Activated CD8-positive, alpha-beta T cell treated with anti-CD3 and anti-CD28 coated beads for 36 hours (primary cell): ENCODE data around the gene HOXA5. TPM values are rescaled to one million over a fixed set of nuclear protein-coding genes. Genes with fewer than 3 reads are reported as not detected.

ENCODE experiments used
- ATAC-seq: fragments of 200-7000 bp; cut with Tn5 transposase; one replicate; pipeline ENCODE4 v1.10.0; 2021; ENCODE audit warnings: mild to moderate bottlenecking, moderate library complexity
- CTCF ChIA-PET: fragments of 350-600 bp; sonication (Branson Sonifier 250); formaldehyde crosslinking; loops from one replicate; lab custom pipeline; 2021; ENCODE audit warnings: antibody characterized with exemption; lab: Charles Lee
- POLR2A ChIA-PET: fragments of 350-600 bp; sonication (Branson Sonifier 250); formaldehyde crosslinking; loops from one replicate; lab custom pipeline; 2021; ENCODE audit warnings: antibody characterized with exemption; lab: Charles Lee
- DNase-seq: peaks from one replicate; pipeline ENCODE4 v3.0.0-alpha.2; 2020
- H3K27ac Mint-ChIP-seq: one replicate; pipeline ENCODE4 v1.8.0; 2021; ENCODE audit warnings: mild to moderate bottlenecking, mixed read lengths
- H3K27me3 Mint-ChIP-seq: one replicate; pipeline ENCODE4 v1.8.0; 2021; ENCODE audit warnings: mixed read lengths
- H3K36me3 Mint-ChIP-seq: one replicate; pipeline ENCODE4 v1.8.0; 2021; ENCODE audit warnings: low read depth, mixed read lengths
- H3K4me1 Mint-ChIP-seq: one replicate; pipeline ENCODE4 v1.8.0; 2021; ENCODE audit warnings: low read depth, mixed read lengths
- H3K4me3 Mint-ChIP-seq: one replicate; pipeline ENCODE4 v1.8.0; 2021; ENCODE audit warnings: mild to moderate bottlenecking, moderate library complexity, mixed read lengths
- H3K9me3 Mint-ChIP-seq: one replicate; pipeline ENCODE4 v1.8.0; 2021; ENCODE audit warnings: mixed read lengths
- CTCF ChIP-seq: fragments of 200-600 bp; IDR thresholded peaks from one replicate; pipeline ENCODE4 v1.8.0; 2022; ENCODE audit warnings: antibody characterized with exemption, mild to moderate bottlenecking
- intact Hi-C: fragments of 100-400 bp; cut with micrococcal nuclease; formaldehyde crosslinking; loops from one replicate; pipeline ENCODE4 v1.10.0; 2022
- total RNA-seq, 2 experiments: library from RNA; stranded (reverse); gene quantifications; one replicate each; pipeline ENCODE4 v1.2.3, GENCODE V29; 2021

The HOXA5 gene
- total RNA-seq, 2 experiments from 2014 or later: not detected

GRCh38 chr7:27157702-27158431 is 14.4 kb upstream of the HOXA5 start:
- H3K4me3 Mint-ChIP-seq: no peak overlapping the region
- POLR2A ChIA-PET: no interaction called here

GRCh38 chr7:27156916-27157701 is 13.6 kb upstream of the HOXA5 start:
- DNase-seq: no peak
- ATAC-seq: no peak
- Mint-ChIP-seq H3K36me3 (no peaks in the 10 kb centered on the region), H3K4me3 (peak overlapping the region; percentile 33), H3K27me3 (peaks cover 79% of the 10 kb centered on the region), H3K4me1 (peaks cover 34% of the 10 kb centered on the region), H3K9me3 (no peaks in the 10 kb centered on the region), H3K27ac (no peak overlapping the region)
- no peak for TF ChIP-seq CTCF
- intact Hi-C loops: loop anchor here (5.0 kb wide), 2 partner anchors 40 to 85 kb away; partner anchors contain the start of gene EVX1
- ChIA-PET POLR2A (interaction anchor here (1.1 kb wide), 1 partner anchor 60 kb away, joined by 5 read pairs; no protein-coding TSS in a partner anchor), CTCF (interaction anchor here (0.7 to 1.3 kb wide), 8 partner anchors 9 to 476 kb away, joined by 3 to 5 read pairs (median 4); no protein-coding TSS in a partner anchor)

More at GRCh38 chr7:27157702-27158431, 14.4 kb upstream of the HOXA5 start:
- TF ChIP-seq CTCF: no peak
- ATAC-seq (no peak), DNase-seq (no peak)
- Mint-ChIP-seq H3K27ac (no peak overlapping the region), H3K36me3 (no peaks in the 10 kb centered on the region), H3K9me3 (no peaks in the 10 kb centered on the region), H3K4me1 (peaks cover 34% of the 10 kb centered on the region), H3K27me3 (peaks cover 82% of the 10 kb centered on the region)
- CTCF ChIA-PET: interaction anchor here (1.0 to 2.1 kb wide), 8 partner anchors 8 to 477 kb away, joined by 3 to 15 read pairs (median 4); partner anchors contain the start of gene HOXA10
- intact Hi-C loops: loop anchor here (5.0 kb wide), 2 partner anchors 39 to 84 kb away; partner anchors contain the start of gene EVX1

GRCh38 chr7:27156508-27156898 is 13.0 kb upstream of the HOXA5 start, which contains the start of gene HOXA7:
TSS of gene HOXA7 (minus strand) at chr7:27156675. CDS start at chr7:27156545, 130 bp downstream.
- Mint-ChIP-seq H3K36me3 (no peaks in the 10 kb centered on the region), H3K9me3 (no peaks in the 10 kb centered on the region), H3K27me3 (peaks cover 83% of the 10 kb centered on the region), H3K4me3 (peak within 1 kb of the TSS; percentile 51), H3K4me1 (peaks cover 41% of the 10 kb centered on the region), H3K27ac (peak within 1 kb of the TSS; percentile 42)
- intact Hi-C loops: loop anchor here (5.0 kb wide), 2 partner anchors 41 to 86 kb away; partner anchors contain the start of gene EVX1
- DNase-seq (no peak), ATAC-seq (no peak)
- ChIA-PET CTCF (interaction anchor here (0.7 to 1.3 kb wide), 4 partner anchors 20 to 39 kb away, joined by 3 to 4 read pairs (median 4); no protein-coding TSS in a partner anchor), POLR2A (interaction anchor here (1.1 kb wide), 1 partner anchor 59 kb away, joined by 5 read pairs; no protein-coding TSS in a partner anchor)
- no peak for TF ChIP-seq CTCF

- H3K27ac Mint-ChIP-seq: no peak overlapping the region
- no peaks in the 10 kb centered on the region for H3K9me3 Mint-ChIP-seq
- peaks cover 84% of the 10 kb centered on the region for H3K27me3 Mint-ChIP-seq
- ChIA-PET CTCF (interaction anchor here (0.7 to 1.4 kb wide), 3 partner anchors 21 to 45 kb away, joined by 3 to 4 read pairs (median 4); no protein-coding TSS in a partner anchor), POLR2A (interaction anchor here (1.1 to 1.7 kb wide), 2 partner anchors 10 to 59 kb away, joined by 4 to 5 read pairs; no protein-coding TSS in a partner anchor)
- H3K36me3 Mint-ChIP-seq: no peaks in the 10 kb centered on the region
- intact Hi-C loops: loop anchor here (5.0 kb wide), 2 partner anchors 41 to 86 kb away; partner anchors contain the start of gene EVX1
- H3K4me1 Mint-ChIP-seq: peaks cover 45% of the 10 kb centered on the region
- DNase-seq (no peak), ATAC-seq (no peak)
- no peak for TF ChIP-seq CTCF
- peak overlapping the region; percentile 51 for H3K4me3 Mint-ChIP-seq
These were observed 12.5 kb upstream of the HOXA5 start for GRCh38 chr7:27155816-27156507.
